SH-SY5Y (cell line): ENCODE measurements around the gene MYCN.

Experiments used
- GATA2 ChIP-seq: IDR thresholded peaks from 2 replicates; pipeline ENCODE4 v1.6.1; 2011; ENCODE audit warnings: mild to moderate bottlenecking, low read depth, low read length
- GATA3 ChIP-seq: IDR thresholded peaks from 2 replicates; pipeline ENCODE4 v1.6.1; 2011; ENCODE audit warnings: low read depth, mild to moderate bottlenecking, low read length, moderate library complexity

DNA sequence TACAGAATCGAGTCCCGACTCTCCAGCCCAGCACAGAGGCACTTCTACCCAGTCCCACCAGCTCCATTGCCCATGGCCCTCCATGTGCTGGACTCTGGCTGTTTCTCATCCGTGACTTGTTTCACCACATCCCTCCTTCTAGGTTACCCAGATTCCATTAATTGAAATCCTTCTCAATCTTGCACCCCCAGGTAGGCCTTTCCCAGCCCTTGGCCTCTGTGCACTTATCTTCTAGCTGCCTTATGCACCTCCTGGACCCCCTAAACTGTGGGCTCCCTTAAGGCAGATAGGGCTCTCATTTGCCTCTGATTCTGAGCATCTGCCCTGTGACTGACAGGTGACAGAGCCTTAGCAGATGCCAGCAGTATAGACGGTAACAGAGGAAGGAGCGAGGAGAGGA lies 9.2 kb downstream of the MYCN start:
- no peak for TF ChIP-seq GATA2
- TF ChIP-seq GATA3 = no peak
